ENCODE results near the gene DAZAP1. TPM values are rescaled to one million over a fixed set of nuclear protein-coding genes. Genes with fewer than 3 reads are reported as not detected.

The DAZAP1 gene
- total RNA-seq, 1 experiment from 2014 or later = 144 TPM

GRCh38 chr19:1397838-1398237 is 9.5 kb upstream of the DAZAP1 start:
- intact Hi-C loops (cut with micrococcal nuclease; ENCODE audit: unreplicated experiment) = no loop called here
- Histone ChIP-seq H3K79me2 (ENCODE audit: low read depth) (no peaks in the 10 kb centered on the region), H3K27me3 (ENCODE audit: insufficient read depth, low read depth) (no peaks in the 10 kb centered on the region), H3K27ac (no peak overlapping the region), H4K20me1 (ENCODE audit: insufficient read depth) (no peaks in the 10 kb centered on the region), H3F3A (ENCODE audit: insufficient read depth, low read depth) (peaks cover 7% of the 10 kb centered on the region; the same call in 1 of the 2 replicates), H3K9me2 (ENCODE audit: insufficient read depth) (no peaks in the 10 kb centered on the region), H2AFZ (no peak overlapping the region), H3K9me3 (ENCODE audit: insufficient read depth, low read depth) (no peaks in the 10 kb centered on the region), H3K4me3 (no peak overlapping the region), H3K4me1 (replicated peaks; ENCODE audit: insufficient read depth) (no peaks in the 10 kb centered on the region), H3K36me3 (ENCODE audit: low read depth) (no peaks in the 10 kb centered on the region), H3K4me2 (no peak overlapping the region)
- ChIA-PET CTCF (no interaction called here), POLR2A (ENCODE audit: unreplicated experiment) (no interaction called here)
- no TSS peak for BruUV-seq (replicated peaks)
- no peak for DNase-seq
- no peak for TF ChIP-seq EZH2 (IDR thresholded peaks at IDR 0.05; ENCODE audit: low read depth)
- no peak for TF ChIP-seq CTCF (conservative IDR thresholded peaks at IDR 0.05)

DNA sequence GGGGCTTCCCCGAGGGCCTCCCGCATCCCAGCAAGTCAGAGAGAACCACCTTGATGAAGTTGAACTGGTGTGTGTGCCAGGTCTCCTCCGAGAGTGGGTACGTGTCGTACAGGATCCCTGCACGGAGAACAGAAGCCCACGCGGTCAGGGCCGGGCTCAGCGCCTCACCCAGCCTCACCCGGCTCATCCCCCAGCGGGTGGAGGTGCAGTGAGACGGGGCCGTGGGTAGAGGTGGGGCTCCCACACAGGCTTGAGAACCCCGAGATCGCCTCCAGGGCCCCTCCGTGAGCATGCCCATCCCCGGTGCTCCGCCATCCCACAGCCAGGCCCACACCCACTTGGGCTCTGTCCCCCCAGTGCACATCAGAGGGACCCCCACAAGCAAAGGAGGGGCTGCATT is 8.3 kb upstream of the DAZAP1 start:
- CTCF ChIA-PET = no interaction called here
- Histone ChIP-seq H3K9me2 (ENCODE audit: insufficient read depth) (no peaks in the 10 kb centered on the region), H2AFZ (no peak overlapping the region)

GRCh38 chr19:1399745-1400144 is 7.6 kb upstream of the DAZAP1 start:
- Histone ChIP-seq H3F3A (ENCODE audit: insufficient read depth, low read depth) (peaks cover 7% of the 10 kb centered on the region; the same call in 1 of the 2 replicates), H3K9me3 (ENCODE audit: insufficient read depth, low read depth) (no peaks in the 10 kb centered on the region), H2AFZ (no peak overlapping the region), H3K27ac (no peak overlapping the region), H3K9me2 (ENCODE audit: insufficient read depth) (no peaks in the 10 kb centered on the region), H3K4me3 (no peak overlapping the region), H4K20me1 (ENCODE audit: insufficient read depth) (no peaks in the 10 kb centered on the region), H3K4me2 (no peak overlapping the region), H3K27me3 (ENCODE audit: insufficient read depth, low read depth) (no peaks in the 10 kb centered on the region), H3K4me1 (replicated peaks; ENCODE audit: insufficient read depth) (no peaks in the 10 kb centered on the region), H3K36me3 (ENCODE audit: low read depth) (no peaks in the 10 kb centered on the region), H3K79me2 (ENCODE audit: low read depth) (no peaks in the 10 kb centered on the region)
- DNase-seq = no peak
- no TSS peak for BruUV-seq (replicated peaks)
- ChIA-PET POLR2A (ENCODE audit: unreplicated experiment) (no interaction called here), CTCF (no interaction called here)
- intact Hi-C loops (cut with micrococcal nuclease; ENCODE audit: unreplicated experiment) = no loop called here
- no peak for TF ChIP-seq EZH2 (IDR thresholded peaks at IDR 0.05; ENCODE audit: low read depth)
- TF ChIP-seq CTCF (conservative IDR thresholded peaks at IDR 0.05) = no peak

More for the DNA sequence above, 8.3 kb upstream of the DAZAP1 start:
- Histone ChIP-seq H3F3A (ENCODE audit: insufficient read depth, low read depth) (peaks cover 7% of the 10 kb centered on the region; the same call in 1 of the 2 replicates), H3K36me3 (ENCODE audit: low read depth) (no peaks in the 10 kb centered on the region), H4K20me1 (ENCODE audit: insufficient read depth) (no peaks in the 10 kb centered on the region), H3K4me1 (replicated peaks; ENCODE audit: insufficient read depth) (no peaks in the 10 kb centered on the region), H3K27me3 (ENCODE audit: insufficient read depth, low read depth) (no peaks in the 10 kb centered on the region), H3K4me2 (no peak overlapping the region), H3K9me3 (ENCODE audit: insufficient read depth, low read depth) (no peaks in the 10 kb centered on the region), H3K27ac (no peak overlapping the region), H3K79me2 (ENCODE audit: low read depth) (no peaks in the 10 kb centered on the region), H3K4me3 (no peak overlapping the region)
- intact Hi-C loops (cut with micrococcal nuclease; ENCODE audit: unreplicated experiment) = no loop called here
- TF ChIP-seq CTCF (conservative IDR thresholded peaks at IDR 0.05) (no peak), EZH2 (IDR thresholded peaks at IDR 0.05; ENCODE audit: low read depth) (no peak)
- DNase-seq = no peak
- POLR2A ChIA-PET (ENCODE audit: unreplicated experiment) = no interaction called here
- BruUV-seq (replicated peaks) = no TSS peak

Data from PC-9 (cell line).